PC-9 (cell line): ENCODE measurements around the gene ZFR2.

ENCODE experiments used
- CTCF ChIP-seq: fragments of 200-600 bp; sonication (generic); conservative IDR thresholded peaks from 2 replicates; pipeline ENCODE4 v1.6.1; 2017; ENCODE audit warnings: mixed run types, antibody characterized with exemption, mild to moderate bottlenecking, moderate library complexity
- EZH2 ChIP-seq: fragments of 200-600 bp; sonication (generic); IDR thresholded peaks from 2 replicates; pipeline ENCODE4 v1.8.0; 2017; ENCODE audit warnings: antibody characterized with exemption, low read depth

GRCh38 chr19:3852177-3852511 is 16.7 kb downstream of the ZFR2 start:
- TF ChIP-seq CTCF: no peak
- no peak for TF ChIP-seq EZH2
